Measurements from ENCODE around the gene AP2B1. TPM values are rescaled to one million over a fixed set of nuclear protein-coding genes. Genes with fewer than 3 reads are reported as not detected.

Gene AP2B1
- total and polyA plus RNA-seq, 4 experiments from 2014 or later, result 54.1 to 165 (median 118) TPM

GRCh38 chr17:35584061-35584460 lies 3.1 kb upstream of the AP2B1 start:
- Histone ChIP-seq H3K36me3 (ENCODE audit: insufficient read depth, low read length) (no peaks in the 10 kb centered on the region), H3K4me1 (ENCODE audit: insufficient read depth, low read length) (peaks cover 21% of the 10 kb centered on the region), H3K9me3 (ENCODE audit: control insufficient read depth in 1 of 2, low read length in 2 of 2) (no peaks in the 10 kb centered on the region), H3K27me3 (ENCODE audit: insufficient read depth, low read length) (no peaks in the 10 kb centered on the region), H3K4me3 (ENCODE audit: low read length in 2 of 2) (no peak overlapping the region), H3K27ac (ENCODE audit: low read depth, low read length) (no peak overlapping the region)
- Mint-ChIP-seq H3K4me1 (peaks cover 16 to 31% (median 24%) of the 10 kb centered on the region in 4 donors), H3K36me3 (peaks cover 0 to 8% of the 10 kb centered on the region in 2 donors), H3K9me3 (peaks cover 0 to 4% (median 0%) of the 10 kb centered on the region in 8 donors), H3K27me3 (peaks cover 0 to 3% of the 10 kb centered on the region in 2 donors), H3K4me3 (peak overlapping the region in 1 of 8 donors; percentile 13), H3K27ac (peak overlapping the region in 1 of 7 donors; percentile 49)
- DNase-seq, result no peak
- ChIA-PET POLR2A (ENCODE audit: partially characterized antibody) (no interaction called here), CTCF (ENCODE audit: partially characterized antibody) (no interaction called here)
- intact Hi-C loops (cut with micrococcal nuclease), result no loop called here

GRCh38 chr17:35586569-35587073 lies 501 bp upstream of the AP2B1 start:
- Mint-ChIP-seq H3K36me3 (peaks cover 0 to 7% of the 10 kb centered on the region in 2 donors), H3K27me3 (peaks cover 0 to 3% of the 10 kb centered on the region in 2 donors), H3K9me3 (peaks cover 0 to 4% (median 0%) of the 10 kb centered on the region in 8 donors), H3K4me3 (peak overlapping the region; percentile 94 to 100 (median 100)), H3K27ac (peak overlapping the region; percentile 94 to 100 (median 99)), H3K4me1 (peaks cover 25 to 41% (median 33%) of the 10 kb centered on the region in 4 donors)
- Histone ChIP-seq H3K36me3 (ENCODE audit: insufficient read depth, low read length) (no peaks in the 10 kb centered on the region), H3K4me1 (ENCODE audit: insufficient read depth, low read length) (peaks cover 40% of the 10 kb centered on the region), H3K27ac (ENCODE audit: low read depth, low read length) (peak overlapping the region; percentile 94), H3K9me3 (ENCODE audit: control insufficient read depth in 1 of 2, low read length in 2 of 2) (no peaks in the 10 kb centered on the region), H3K27me3 (ENCODE audit: insufficient read depth, low read length) (no peaks in the 10 kb centered on the region), H3K4me3 (ENCODE audit: low read length in 2 of 2) (peak overlapping the region; percentile 25 to 81)
- DNase-seq, result no peak
- POLR2A ChIA-PET (ENCODE audit: partially characterized antibody), result interaction anchor here (0.7 to 4.5 kb wide), 17 partner anchors 9 to 425 kb away, joined by 3 to 130 read pairs (median 4); partner anchors contain the start of genes PEX12, SLFN5 and TAF15
- intact Hi-C loops (cut with micrococcal nuclease), result loop anchor here (1.0 to 5.0 kb wide), 2 partner anchors 8 to 221 kb away; partner anchors contain the start of genes PEX12 and TAF15
- CTCF ChIA-PET (ENCODE audit: partially characterized antibody), result interaction anchor here (0.8 to 1.8 kb wide), 5 partner anchors 8 to 444 kb away, joined by 3 to 4 read pairs (median 4); partner anchors contain the start of gene PEX12

- POLR2A ChIA-PET (ENCODE audit: partially characterized antibody), result interaction anchor here (0.9 to 4.5 kb wide), 10 partner anchors 10 to 347 kb away, joined by 3 to 130 read pairs (median 4); partner anchors contain the start of genes PEX12 and SLFN12L
- DNase-seq, result peak in 1 of 5 donors; percentile 47
- Mint-ChIP-seq H3K4me3 (peak overlapping the region; percentile 94 to 100 (median 100)), H3K27ac (peak overlapping the region; percentile 94 to 100 (median 99)), H3K36me3 (peaks cover 0 to 9% of the 10 kb centered on the region in 2 donors), H3K27me3 (peaks cover 0 to 3% of the 10 kb centered on the region in 2 donors), H3K4me1 (peaks cover 25 to 41% (median 34%) of the 10 kb centered on the region in 4 donors), H3K9me3 (peaks cover 0 to 4% (median 0%) of the 10 kb centered on the region in 8 donors)
- peaks cover 41% of the 10 kb centered on the region for H3K4me1 ChIP-seq (ENCODE audit: insufficient read depth, low read length)
- H3K4me3 ChIP-seq (ENCODE audit: low read length in 2 of 2), result no peak overlapping the region
- intact Hi-C loops (cut with micrococcal nuclease), result loop anchor here (5.0 kb wide), 1 partner anchor 219 kb away; the partner anchor contains the start of gene TAF15
- H3K36me3 ChIP-seq (ENCODE audit: insufficient read depth, low read length), result no peaks in the 10 kb centered on the region
- H3K27me3 ChIP-seq (ENCODE audit: insufficient read depth, low read length), result no peaks in the 10 kb centered on the region
- no peaks in the 10 kb centered on the region for H3K9me3 ChIP-seq (ENCODE audit: control insufficient read depth in 1 of 2, low read length in 2 of 2)
- H3K27ac ChIP-seq (ENCODE audit: low read depth, low read length), result no peak overlapping the region
- CTCF ChIA-PET (ENCODE audit: partially characterized antibody), result interaction anchor here (0.6 to 2.1 kb wide), 9 partner anchors 9 to 447 kb away, joined by 3 to 10 read pairs (median 5); partner anchors contain the start of gene PEX12
These were observed 1.2 kb downstream of the AP2B1 start for GRCh38 chr17:35588196-35588920.

GRCh38 chr17:35596072-35596471 lies 8.9 kb downstream of the AP2B1 start:
- intact Hi-C loops (cut with micrococcal nuclease), result no loop called here
- Histone ChIP-seq H3K27me3 (ENCODE audit: insufficient read depth, low read length) (no peaks in the 10 kb centered on the region), H3K36me3 (ENCODE audit: insufficient read depth, low read length) (peaks cover 53% of the 10 kb centered on the region), H3K4me3 (ENCODE audit: low read length in 2 of 2) (no peak overlapping the region), H3K27ac (ENCODE audit: low read depth, low read length) (no peak overlapping the region), H3K9me3 (ENCODE audit: control insufficient read depth in 1 of 2, low read length in 2 of 2) (no peaks in the 10 kb centered on the region), H3K4me1 (ENCODE audit: insufficient read depth, low read length) (peaks cover 6% of the 10 kb centered on the region)
- Mint-ChIP-seq H3K27ac (peak overlapping the region in 1 of 7 donors; percentile 46), H3K36me3 (peaks cover 49 to 57% of the 10 kb centered on the region in 2 donors), H3K27me3 (no peaks in the 10 kb centered on the region), H3K4me3 (no peak overlapping the region), H3K4me1 (peaks cover 0 to 14% (median 5%) of the 10 kb centered on the region in 4 donors), H3K9me3 (no peaks in the 10 kb centered on the region)
- POLR2A ChIA-PET (ENCODE audit: partially characterized antibody), result no interaction called here
- no peak for DNase-seq
- CTCF ChIA-PET (ENCODE audit: partially characterized antibody), result interaction anchor here (0.6 kb wide), 1 partner anchor 13 kb away, joined by 4 read pairs; no protein-coding TSS in a partner anchor

- Mint-ChIP-seq H3K36me3 (peaks cover 49 to 62% of the 10 kb centered on the region in 2 donors), H3K27ac (peak overlapping the region in 2 of 7 donors; percentile 63 to 68), H3K4me1 (peaks cover 0 to 14% (median 5%) of the 10 kb centered on the region in 4 donors), H3K9me3 (no peaks in the 10 kb centered on the region), H3K27me3 (no peaks in the 10 kb centered on the region), H3K4me3 (no peak overlapping the region)
- H3K4me1 ChIP-seq (ENCODE audit: insufficient read depth, low read length), result peaks cover under 1% of the 10 kb centered on the region
- intact Hi-C loops (cut with micrococcal nuclease), result no loop called here
- H3K4me3 ChIP-seq (ENCODE audit: low read length in 2 of 2), result no peak overlapping the region
- CTCF ChIA-PET (ENCODE audit: partially characterized antibody), result interaction anchor here (1.0 kb wide), 1 partner anchor 11 kb away, joined by 3 read pairs; no protein-coding TSS in a partner anchor
- no peak overlapping the region for H3K27ac ChIP-seq (ENCODE audit: low read depth, low read length)
- peaks cover 59% of the 10 kb centered on the region for H3K36me3 ChIP-seq (ENCODE audit: insufficient read depth, low read length)
- no peak for DNase-seq
- no peaks in the 10 kb centered on the region for H3K27me3 ChIP-seq (ENCODE audit: insufficient read depth, low read length)
- POLR2A ChIA-PET (ENCODE audit: partially characterized antibody), result no interaction called here
- no peaks in the 10 kb centered on the region for H3K9me3 ChIP-seq (ENCODE audit: control insufficient read depth in 1 of 2, low read length in 2 of 2)
These were observed 9.6 kb downstream of the AP2B1 start for GRCh38 chr17:35596530-35597233.

GRCh38 chr17:35597604-35598003 lies 10.5 kb downstream of the AP2B1 start:
- no peak overlapping the region for H3K4me3 Mint-ChIP-seq
- Histone ChIP-seq H3K4me1 (ENCODE audit: insufficient read depth, low read length) (no peaks in the 10 kb centered on the region), H3K36me3 (ENCODE audit: insufficient read depth, low read length) (peaks cover 65% of the 10 kb centered on the region), H3K27ac (ENCODE audit: low read depth, low read length) (no peak overlapping the region), H3K4me3 (ENCODE audit: low read length in 2 of 2) (no peak overlapping the region), H3K27me3 (ENCODE audit: insufficient read depth, low read length) (no peaks in the 10 kb centered on the region), H3K9me3 (ENCODE audit: control insufficient read depth in 1 of 2, low read length in 2 of 2) (no peaks in the 10 kb centered on the region)
- H3K27ac Mint-ChIP-seq, result peak overlapping the region in 1 of 7 donors; percentile 17
- H3K9me3 Mint-ChIP-seq, result no peaks in the 10 kb centered on the region
- ChIA-PET POLR2A (ENCODE audit: partially characterized antibody) (interaction anchor here (0.6 kb wide), 1 partner anchor 62 kb away, joined by 4 read pairs; no protein-coding TSS in a partner anchor), CTCF (ENCODE audit: partially characterized antibody) (interaction anchor here (1.0 to 1.2 kb wide), 2 partner anchors 10 to 285 kb away, joined by 3 read pairs; no protein-coding TSS in a partner anchor)
- peaks cover 0 to 14% (median 5%) of the 10 kb centered on the region in 4 donors for H3K4me1 Mint-ChIP-seq
- intact Hi-C loops (cut with micrococcal nuclease), result no loop called here
- no peak for DNase-seq
- no peaks in the 10 kb centered on the region for H3K27me3 Mint-ChIP-seq
- peaks cover 50 to 69% of the 10 kb centered on the region in 2 donors for H3K36me3 Mint-ChIP-seq

All from CD4-positive, alpha-beta memory T cell (primary cell).